ENCODE data around the gene PATJ.
"Not testable (repeated sequence)": the region's sequence is repeated elsewhere in the genome, so short reads cannot be mapped to it uniquely, and the experiment has no call there.

Gene PATJ

GRCh38 chr1:61951731-61952580 lies 209.7 kb downstream of the PATJ start:
- no peak for DNase-seq (ENCODE audit: low read depth in 2 of 2)

GRCh38 chr1:61952675-61953074 lies 210.4 kb downstream of the PATJ start:
- DNase-seq (ENCODE audit: low read depth in 2 of 2): no peak

- no peak for DNase-seq (ENCODE audit: low read depth in 2 of 2)
These were observed 211.0 kb downstream of the PATJ start for GRCh38 chr1:61953076-61953789.

DNA sequence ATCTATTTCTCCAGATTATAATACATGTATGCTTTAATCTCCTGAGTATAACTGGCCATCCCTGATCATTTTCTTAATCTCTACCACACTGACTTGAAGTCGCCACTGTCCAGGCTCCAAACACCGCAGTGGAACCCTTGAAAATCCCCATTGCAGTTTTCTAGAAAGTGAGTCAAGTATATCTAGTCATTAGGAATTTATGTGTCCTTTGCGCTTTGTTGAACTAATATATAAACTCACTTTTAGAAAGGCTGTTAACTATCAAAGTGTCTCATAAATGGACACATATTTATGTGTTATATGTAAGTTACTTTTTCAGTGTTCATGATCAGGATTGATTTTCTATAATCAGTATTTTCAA lies 211.5 kb downstream of the PATJ start:
- DNase-seq (ENCODE audit: low read depth in 2 of 2): no peak

DNA sequence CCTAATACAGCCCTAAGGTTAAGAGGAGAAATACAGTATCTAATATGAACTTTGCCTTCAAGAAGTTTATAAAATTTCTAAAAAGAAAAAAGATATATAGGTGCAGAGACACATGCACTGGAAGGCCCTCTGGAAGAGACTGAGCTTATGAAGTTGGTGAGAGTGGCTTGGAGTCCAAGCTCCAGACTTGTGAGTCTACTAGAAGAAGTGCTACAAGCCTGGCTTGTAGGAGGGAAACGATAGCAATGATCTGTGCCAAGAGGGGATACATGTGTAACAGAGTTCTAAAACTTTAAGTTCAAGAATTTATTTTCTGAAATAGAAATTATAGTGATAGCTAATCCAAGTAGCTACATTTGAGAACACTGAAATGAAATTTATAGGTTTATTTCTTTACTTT lies 213.0 kb downstream of the PATJ start:
- no peak for DNase-seq (ENCODE audit: low read depth in 2 of 2)

DNA sequence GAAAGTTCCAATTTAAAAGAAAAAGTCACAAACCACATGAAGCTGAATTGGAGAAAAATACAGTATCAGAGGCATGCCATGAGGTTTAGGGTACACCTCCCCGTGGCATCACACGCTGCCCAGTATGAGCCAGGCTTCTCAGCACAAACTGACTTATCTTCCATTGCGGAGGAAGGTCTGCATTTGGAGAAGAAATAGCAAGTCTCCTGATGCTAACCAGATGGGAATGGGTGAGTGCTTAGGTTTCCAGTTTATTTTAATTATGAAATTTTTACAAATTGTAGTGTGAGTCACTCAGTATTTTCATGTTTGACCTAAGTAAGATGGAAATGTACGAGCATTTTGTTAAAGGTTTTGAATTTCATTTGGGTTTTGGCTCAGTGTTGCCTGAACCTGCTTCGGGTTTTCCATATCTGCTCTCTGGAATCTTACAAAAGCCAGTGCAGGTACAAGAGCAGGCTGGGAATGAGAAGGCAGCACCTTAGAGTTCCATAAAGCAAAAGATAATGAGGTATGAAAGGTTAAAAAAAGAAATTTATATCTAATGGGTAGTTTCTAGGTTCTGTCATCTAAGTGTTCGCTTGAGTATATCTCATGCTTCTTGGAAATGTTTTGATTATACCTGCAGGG lies 213.9 kb downstream of the PATJ start:
- DNase-seq (ENCODE audit: low read depth in 2 of 2): no peak

GRCh38 chr1:61956784-61957183 lies 214.5 kb downstream of the PATJ start:
- DNase-seq (ENCODE audit: low read depth in 2 of 2): no peak

DNA sequence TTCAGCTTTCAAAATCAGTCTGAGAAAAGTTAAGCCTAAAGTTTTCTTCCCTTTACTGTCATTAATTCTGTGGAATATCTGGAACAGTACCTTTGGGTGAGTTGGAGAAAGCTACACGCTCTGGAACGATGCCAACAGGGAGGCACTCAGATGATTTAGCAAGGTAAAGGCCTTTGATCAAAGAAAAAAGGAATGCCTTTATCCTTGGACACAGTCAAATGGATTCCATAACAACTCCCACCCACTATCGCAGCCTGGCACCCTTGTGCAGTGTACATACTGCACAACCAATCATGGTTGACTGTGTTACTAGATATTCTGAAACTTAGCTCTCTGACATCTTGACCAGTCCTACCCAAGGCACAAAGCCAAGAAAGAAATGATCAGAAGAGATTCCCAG lies 218.7 kb downstream of the PATJ start:
- no peak for DNase-seq (ENCODE audit: low read depth in 2 of 2)

DNA sequence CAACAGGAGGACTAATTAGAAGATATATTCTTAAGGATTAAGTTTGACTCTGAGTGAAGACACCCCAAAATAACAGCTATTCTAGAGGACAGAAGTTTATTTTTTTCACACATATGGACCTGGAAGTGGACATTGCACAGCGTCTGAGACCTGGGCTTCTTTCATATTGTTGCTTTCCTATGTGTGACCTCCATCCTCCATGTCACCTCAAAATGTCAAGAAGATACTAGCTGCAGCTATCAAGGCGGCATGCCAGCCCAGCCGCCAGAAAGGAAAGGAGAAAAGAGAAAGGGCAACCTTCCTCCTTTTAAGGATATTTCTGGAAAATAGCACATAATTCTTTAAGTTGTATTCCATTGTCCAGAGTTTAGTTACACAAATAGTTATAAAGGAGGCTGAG lies 220.4 kb downstream of the PATJ start:
- no peak for DNase-seq (ENCODE audit: low read depth in 2 of 2)

DNA sequence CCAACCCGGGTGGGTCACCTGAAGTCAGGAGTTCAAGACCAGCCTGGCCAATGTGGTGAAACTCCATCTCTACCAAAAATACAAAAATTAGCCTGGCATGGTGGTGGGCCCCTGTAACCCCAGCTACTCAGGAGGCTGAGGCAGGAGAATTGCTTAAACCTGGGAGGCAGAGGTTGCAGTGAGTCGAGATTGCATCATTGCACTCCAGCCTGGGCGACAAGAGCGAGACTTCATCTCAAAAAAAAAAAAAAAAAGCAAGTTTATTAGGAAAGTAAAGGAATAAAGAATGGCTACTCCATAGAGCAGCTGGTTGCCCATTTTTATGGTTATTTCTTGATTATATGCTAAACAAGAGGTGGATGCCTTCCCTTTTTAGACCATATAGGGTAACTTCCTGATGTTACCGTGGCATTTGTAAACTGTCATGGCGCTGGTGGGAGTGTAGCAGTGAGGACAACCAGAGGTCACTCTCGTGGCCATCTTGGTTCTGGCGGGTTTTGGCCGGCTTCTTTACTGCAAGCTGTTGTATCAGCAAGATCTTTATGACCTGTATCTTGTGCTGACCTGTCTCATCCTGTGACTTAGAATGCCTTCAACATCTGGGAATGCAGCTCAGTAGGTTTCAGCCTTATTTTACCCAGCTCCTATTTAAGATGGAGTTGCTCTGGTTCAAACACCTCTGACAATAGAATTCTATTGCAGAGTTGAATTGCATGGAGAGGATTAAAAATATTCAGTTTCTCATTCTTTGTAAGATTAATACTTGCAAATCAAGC lies 224.4 kb downstream of the PATJ start:
- not testable (repeated sequence) for DNase-seq (ENCODE audit: low read depth in 2 of 2)

DNA sequence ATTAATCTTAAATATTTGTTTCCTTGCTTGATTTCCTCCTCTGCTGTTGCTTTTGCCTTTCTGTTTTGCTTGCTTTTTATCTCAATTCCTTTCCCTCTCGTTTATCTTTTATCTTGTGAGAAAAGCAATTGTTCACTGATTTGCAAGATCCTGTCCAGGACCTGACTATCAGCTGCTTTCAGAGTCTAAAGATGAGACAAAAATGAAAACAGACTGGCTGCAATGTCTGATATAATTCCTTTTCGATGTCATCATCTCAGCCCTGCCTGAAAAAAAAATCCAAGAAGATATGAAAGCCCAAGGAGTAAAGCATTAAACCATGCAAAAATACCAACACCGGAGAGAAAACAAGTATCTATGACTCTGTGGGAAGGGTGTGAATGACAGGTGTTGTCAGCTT lies 225.5 kb downstream of the PATJ start:
- DNase-seq (ENCODE audit: low read depth in 2 of 2): no peak

GRCh38 chr1:61968869-61969268 lies 226.6 kb downstream of the PATJ start:
- DNase-seq (ENCODE audit: low read depth in 2 of 2): no peak

GRCh38 chr1:61973100-61973837 lies 231.0 kb downstream of the PATJ start:
- DNase-seq (ENCODE audit: low read depth in 2 of 2): no peak

- no peak for DNase-seq (ENCODE audit: low read depth in 2 of 2)
These were observed 233.4 kb downstream of the PATJ start for GRCh38 chr1:61975638-61976037.

DNA sequence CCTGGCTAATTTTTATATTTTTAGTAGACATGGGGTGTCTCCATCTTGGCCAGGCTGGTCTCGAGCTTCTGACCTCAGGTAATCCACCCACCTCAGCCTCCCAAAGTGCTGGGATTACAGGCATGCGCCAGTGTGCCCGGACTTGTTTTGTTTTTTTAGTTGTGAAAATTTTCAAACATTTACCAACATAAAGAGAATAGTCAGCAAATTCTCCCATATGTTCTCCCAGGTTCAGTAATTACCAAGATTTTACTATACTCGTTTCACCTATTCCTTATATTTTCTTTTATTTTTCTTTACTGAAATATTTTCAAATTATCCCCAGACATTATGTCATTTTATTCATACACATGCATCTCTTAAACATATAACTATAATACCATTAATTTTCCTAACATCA lies 234.3 kb downstream of the PATJ start:
- no peak for DNase-seq (ENCODE audit: low read depth in 2 of 2)

GRCh38 chr1:61978796-61979195 lies 236.5 kb downstream of the PATJ start:
- DNase-seq (ENCODE audit: low read depth in 2 of 2): no peak

GRCh38 chr1:61979729-61980128 lies 237.4 kb downstream of the PATJ start:
- no peak for DNase-seq (ENCODE audit: low read depth in 2 of 2)

DNA sequence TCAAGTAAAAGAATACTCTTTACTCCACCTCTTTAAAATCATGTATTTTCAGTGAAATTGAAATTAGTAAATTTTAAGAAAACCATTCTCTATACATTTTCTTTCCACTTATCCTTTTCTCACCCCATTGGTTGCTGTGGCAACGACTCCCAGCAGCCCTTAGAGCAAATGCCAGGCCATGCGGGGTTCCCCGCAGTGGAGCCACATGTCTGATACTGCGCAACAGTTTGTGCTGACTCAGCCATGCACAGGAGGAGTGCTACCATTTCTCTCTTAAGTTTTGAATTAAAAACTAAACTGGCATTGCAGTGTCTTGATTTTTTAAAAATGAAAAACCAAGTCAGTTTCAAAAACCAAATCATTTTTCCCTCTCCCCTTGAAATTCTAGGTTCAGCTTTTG lies 238.3 kb downstream of the PATJ start:
- DNase-seq (ENCODE audit: low read depth in 2 of 2): no peak

- no peak for DNase-seq (ENCODE audit: low read depth in 2 of 2)
These were observed 239.8 kb downstream of the PATJ start for GRCh38 chr1:61981870-61982660.

DNA sequence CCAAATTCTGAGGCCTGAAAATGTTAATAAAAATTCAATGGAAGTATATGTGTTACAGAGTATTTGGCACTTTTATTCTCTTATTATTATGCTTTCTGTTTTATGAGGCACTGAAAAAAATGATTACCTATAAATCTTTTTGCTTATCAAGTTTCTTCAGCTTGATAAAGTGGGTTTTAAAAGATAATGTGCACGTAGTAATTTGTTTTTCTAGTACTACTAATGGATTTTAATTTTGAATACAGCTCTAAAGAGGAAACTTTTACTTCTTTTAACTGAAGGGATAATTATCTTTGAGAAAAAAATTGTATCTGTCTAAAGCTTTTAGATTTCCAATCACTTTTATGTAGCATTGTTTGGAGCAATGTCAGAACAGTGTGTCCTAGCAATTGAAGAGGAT lies 241.0 kb downstream of the PATJ start:
- no peak for DNase-seq (ENCODE audit: low read depth in 2 of 2)

- DNase-seq (ENCODE audit: low read depth in 2 of 2): no peak
These were observed 250.0 kb downstream of the PATJ start for GRCh38 chr1:61992257-61992656.
